Measurements from ENCODE around the gene ESRP2. TPM values are rescaled to one million over a fixed set of nuclear protein-coding genes. Genes with fewer than 3 reads are reported as not detected.
A peak's percentile ranks its signal among the peaks of the same experiment; 100 is the strongest.

The ESRP2 gene
- total and polyA plus RNA-seq, 8 donors = 20.1 to 45.5 (median 35.0) TPM

DNA sequence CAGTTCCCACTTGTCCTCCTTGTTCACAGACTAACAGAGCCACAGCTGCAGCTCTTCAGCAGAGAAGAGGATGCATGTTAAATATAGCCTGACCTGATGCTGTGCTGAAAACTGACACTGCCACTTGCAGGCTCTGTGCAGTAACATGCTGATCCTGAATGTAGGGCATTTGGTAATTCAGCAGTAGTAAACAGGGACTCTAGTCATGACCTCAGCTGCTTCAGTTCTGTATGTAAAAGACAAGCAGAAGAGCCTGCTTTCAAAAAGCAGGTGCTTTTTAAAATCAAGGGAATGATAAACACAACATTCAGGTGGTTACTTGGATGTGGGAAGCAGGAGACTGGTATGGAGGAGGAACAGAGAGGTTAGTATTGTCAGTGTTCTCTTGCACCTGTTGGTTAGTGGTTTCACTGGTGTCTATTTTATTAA lies 33.8 kb downstream of the ESRP2 start:
- intact Hi-C loops (cut with DNase I) = no loop called here
- Histone ChIP-seq H3K27ac (no peak overlapping the region), H3K4me3 (no peak overlapping the region), H3K4me1 (peaks cover 0 to 16% (median 0%) of the 10 kb centered on the region in 3 donors), H3K9me3 (no peaks in the 10 kb centered on the region), H3K27me3 (no peaks in the 10 kb centered on the region), H3K36me3 (no peaks in the 10 kb centered on the region)
- FAIRE-seq = no peak
- peak in 1 of 4 donors; percentile 34 for ATAC-seq
- TF ChIP-seq, protein P1, sequence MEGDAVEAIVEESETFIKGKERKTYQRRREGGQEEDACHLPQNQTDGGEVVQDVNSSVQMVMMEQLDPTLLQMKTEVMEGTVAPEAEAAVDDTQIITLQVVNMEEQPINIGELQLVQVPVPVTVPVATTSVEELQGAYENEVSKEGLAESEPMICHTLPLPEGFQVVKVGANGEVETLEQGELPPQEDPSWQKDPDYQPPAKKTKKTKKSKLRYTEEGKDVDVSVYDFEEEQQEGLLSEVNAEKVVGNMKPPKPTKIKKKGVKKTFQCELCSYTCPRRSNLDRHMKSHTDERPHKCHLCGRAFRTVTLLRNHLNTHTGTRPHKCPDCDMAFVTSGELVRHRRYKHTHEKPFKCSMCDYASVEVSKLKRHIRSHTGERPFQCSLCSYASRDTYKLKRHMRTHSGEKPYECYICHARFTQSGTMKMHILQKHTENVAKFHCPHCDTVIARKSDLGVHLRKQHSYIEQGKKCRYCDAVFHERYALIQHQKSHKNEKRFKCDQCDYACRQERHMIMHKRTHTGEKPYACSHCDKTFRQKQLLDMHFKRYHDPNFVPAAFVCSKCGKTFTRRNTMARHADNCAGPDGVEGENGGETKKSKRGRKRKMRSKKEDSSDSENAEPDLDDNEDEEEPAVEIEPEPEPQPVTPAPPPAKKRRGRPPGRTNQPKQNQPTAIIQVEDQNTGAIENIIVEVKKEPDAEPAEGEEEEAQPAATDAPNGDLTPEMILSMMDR (IDR thresholded peaks at IDR 0.05) = no peak
- DNase-seq = no peak

DNA sequence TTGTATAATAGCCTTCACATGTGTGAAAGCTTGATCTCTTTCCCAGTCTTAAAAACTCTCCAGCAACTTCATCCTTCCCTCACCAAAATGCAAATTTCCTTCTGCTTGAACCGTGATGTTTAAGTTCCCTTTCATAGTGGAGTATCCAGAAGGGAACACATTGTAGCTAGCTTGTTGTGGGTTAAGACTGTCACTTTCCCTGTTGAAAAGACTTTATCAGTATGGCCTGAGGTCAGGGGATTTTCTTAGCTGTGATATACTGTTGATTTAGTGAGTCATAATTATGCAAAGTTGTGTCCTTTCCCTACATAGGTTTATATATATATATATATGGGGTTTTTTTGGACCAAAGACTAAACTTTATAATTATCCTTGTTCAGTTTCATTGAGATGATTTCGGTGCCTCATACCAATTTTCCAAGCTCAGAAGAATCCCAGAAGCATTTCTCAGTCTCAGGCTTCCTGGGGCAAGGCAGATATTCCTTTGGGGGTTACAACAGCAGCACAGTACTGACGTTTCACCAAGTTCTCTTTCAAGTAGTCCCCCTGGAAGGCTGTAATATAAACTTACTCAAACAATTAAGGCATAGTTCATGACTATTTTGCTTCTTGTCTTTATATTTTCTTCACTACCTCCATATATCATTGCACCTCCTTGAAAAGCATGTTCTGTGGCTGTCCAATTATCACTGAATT lies 35.7 kb downstream of the ESRP2 start:
- Histone ChIP-seq H3K27ac (no peak overlapping the region), H3K9me3 (no peaks in the 10 kb centered on the region), H3K4me1 (peaks cover 0 to 16% (median 0%) of the 10 kb centered on the region in 3 donors), H3K36me3 (no peaks in the 10 kb centered on the region), H3K27me3 (no peaks in the 10 kb centered on the region), H3K4me3 (no peak overlapping the region)
- intact Hi-C loops (cut with DNase I) = no loop called here
- FAIRE-seq (no peak), DNase-seq (no peak), ATAC-seq (peak; percentile 78 to 91 (median 84))
- TF ChIP-seq, protein P1 (IDR thresholded peaks at IDR 0.05) = no peak
- 61 to 63% methylated on average over 3 of the region's 3 CpGs for WGBS, 2 donors

DNA sequence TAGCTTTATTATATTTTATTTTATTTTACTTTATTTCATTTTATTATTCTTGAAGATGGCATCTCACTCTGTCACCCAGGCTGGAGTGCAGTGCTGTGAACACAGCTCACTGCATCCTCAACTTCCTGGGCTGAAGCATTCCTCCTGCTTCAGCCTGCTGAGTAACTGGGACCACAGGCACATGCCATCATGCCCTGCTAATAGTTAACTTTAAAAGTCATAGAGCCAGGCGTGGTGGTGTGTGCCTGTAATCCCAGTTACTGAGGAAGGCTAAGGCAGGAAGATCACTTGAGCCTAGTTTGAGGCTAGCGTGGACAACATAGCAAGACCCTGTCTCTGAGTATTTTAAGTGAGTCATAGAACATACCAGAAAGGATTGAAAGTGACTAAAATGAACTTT lies 38.7 kb downstream of the ESRP2 start:
- intact Hi-C loops (cut with DNase I) = no loop called here
- DNase-seq (no peak), ATAC-seq (no peak), FAIRE-seq (no peak)
- TF ChIP-seq, protein P1 (IDR thresholded peaks at IDR 0.05) = no peak
- no peak overlapping the region for H3K27ac ChIP-seq
- H3K36me3 ChIP-seq = no peaks in the 10 kb centered on the region
- WGBS, 2 donors = 91 to 95% methylated on average over 2 of the region's 2 CpGs
- no peaks in the 10 kb centered on the region for H3K27me3 ChIP-seq
- H3K9me3 ChIP-seq = no peaks in the 10 kb centered on the region
- H3K4me3 ChIP-seq = no peak overlapping the region
- H3K4me1 ChIP-seq = peaks cover 0 to 16% (median 0%) of the 10 kb centered on the region in 3 donors

DNA sequence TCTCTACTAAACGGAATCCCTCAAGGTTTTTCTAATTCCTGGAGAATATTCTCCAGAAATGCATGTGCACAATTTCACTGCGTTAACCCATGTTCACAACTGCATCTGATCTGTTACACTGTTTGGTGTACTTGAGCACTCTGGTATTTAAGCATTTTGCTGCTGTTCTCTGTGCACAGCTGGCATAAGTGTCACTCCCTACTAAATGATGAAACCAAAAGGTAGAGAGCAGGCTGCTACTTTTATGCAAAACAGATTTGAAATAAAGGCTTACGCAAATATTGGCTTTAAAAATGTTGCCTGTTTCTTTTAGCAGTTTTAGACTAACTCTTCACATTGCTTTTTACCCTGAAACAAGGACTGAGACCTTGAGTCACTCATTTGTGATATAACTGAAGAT lies 41.7 kb downstream of the ESRP2 start:
- H3K27me3 ChIP-seq = no peaks in the 10 kb centered on the region
- TF ChIP-seq, protein P1 (IDR thresholded peaks at IDR 0.05) = no peak
- H3K4me1 ChIP-seq = no peaks in the 10 kb centered on the region
- no peak overlapping the region for H3K4me3 ChIP-seq
- 68 to 70% methylated on average over 3 of the region's 3 CpGs for WGBS, 2 donors
- intact Hi-C loops (cut with DNase I) = no loop called here
- no peak for FAIRE-seq
- H3K9me3 ChIP-seq = no peaks in the 10 kb centered on the region
- H3K36me3 ChIP-seq = peaks cover 0 to 15% (median 0%) of the 10 kb centered on the region in 3 donors
- H3K27ac ChIP-seq = no peak overlapping the region
- no peak for ATAC-seq
- no peak for DNase-seq

DNA sequence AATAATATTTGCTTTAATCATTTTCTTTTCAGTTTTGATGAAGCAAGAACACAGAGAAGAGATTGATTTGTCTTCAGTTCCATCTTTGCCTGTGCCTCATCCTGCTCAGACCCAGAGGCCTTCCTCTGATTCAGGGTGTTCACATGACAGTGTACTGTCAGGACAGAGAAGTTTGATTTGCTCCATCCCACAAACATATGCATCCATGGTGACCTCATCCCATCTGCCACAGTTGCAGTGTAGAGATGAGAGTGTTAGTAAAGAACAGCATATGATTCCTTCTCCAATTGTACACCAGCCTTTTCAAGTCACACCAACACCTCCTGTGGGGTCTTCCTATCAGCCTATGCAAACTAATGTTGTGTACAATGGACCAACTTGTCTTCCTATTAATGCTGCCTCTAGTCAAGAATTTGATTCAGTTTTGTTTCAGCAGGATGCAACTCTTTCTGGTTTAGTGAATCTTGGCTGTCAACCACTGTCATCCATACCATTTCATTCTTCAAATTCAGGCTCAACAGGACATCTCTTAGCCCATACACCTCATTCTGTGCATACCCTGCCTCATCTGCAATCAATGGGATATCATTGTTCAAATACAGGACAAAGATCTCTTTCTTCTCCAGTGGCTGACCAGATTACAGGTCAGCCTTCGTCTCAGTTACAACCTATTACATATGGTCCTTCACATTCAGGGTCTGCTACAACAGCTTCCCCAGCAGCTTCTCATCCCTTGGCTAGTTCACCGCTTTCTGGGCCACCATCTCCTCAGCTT lies 45.0 kb downstream of the ESRP2 start:
- ATAC-seq = no peak
- Histone ChIP-seq H3K27me3 (no peaks in the 10 kb centered on the region), H3K4me1 (no peaks in the 10 kb centered on the region), H3K9me3 (no peaks in the 10 kb centered on the region), H3K27ac (no peak overlapping the region), H3K4me3 (no peak overlapping the region), H3K36me3 (peaks cover 0 to 17% (median 0%) of the 10 kb centered on the region in 3 donors)
- TF ChIP-seq, protein P1 (IDR thresholded peaks at IDR 0.05) = no peak
- no peak for DNase-seq
- intact Hi-C loops (cut with DNase I) = no loop called here
- 80 to 84% methylated on average over 2 of the region's 2 CpGs for WGBS, 2 donors
- FAIRE-seq = no peak

Measured in pancreas (tissue), 10 donors.